GM18907 (cell line): ENCODE results near the gene PPP1R8.
A peak's percentile ranks its signal among the peaks of the same experiment; 100 is the strongest.
"Not testable (repeated sequence)": the region's sequence is repeated elsewhere in the genome, so short reads cannot be mapped to it uniquely, and the experiment has no call there.

ENCODE experiments used
- ATAC-seq: cut with Tn5 transposase; IDR thresholded peaks from one replicate; pipeline ENCODE4 v1.9.1; 2021; ENCODE audit warnings: mild to moderate bottlenecking, moderate library complexity; ENCODE audit not compliant: unreplicated experiment

Gene PPP1R8

DNA sequence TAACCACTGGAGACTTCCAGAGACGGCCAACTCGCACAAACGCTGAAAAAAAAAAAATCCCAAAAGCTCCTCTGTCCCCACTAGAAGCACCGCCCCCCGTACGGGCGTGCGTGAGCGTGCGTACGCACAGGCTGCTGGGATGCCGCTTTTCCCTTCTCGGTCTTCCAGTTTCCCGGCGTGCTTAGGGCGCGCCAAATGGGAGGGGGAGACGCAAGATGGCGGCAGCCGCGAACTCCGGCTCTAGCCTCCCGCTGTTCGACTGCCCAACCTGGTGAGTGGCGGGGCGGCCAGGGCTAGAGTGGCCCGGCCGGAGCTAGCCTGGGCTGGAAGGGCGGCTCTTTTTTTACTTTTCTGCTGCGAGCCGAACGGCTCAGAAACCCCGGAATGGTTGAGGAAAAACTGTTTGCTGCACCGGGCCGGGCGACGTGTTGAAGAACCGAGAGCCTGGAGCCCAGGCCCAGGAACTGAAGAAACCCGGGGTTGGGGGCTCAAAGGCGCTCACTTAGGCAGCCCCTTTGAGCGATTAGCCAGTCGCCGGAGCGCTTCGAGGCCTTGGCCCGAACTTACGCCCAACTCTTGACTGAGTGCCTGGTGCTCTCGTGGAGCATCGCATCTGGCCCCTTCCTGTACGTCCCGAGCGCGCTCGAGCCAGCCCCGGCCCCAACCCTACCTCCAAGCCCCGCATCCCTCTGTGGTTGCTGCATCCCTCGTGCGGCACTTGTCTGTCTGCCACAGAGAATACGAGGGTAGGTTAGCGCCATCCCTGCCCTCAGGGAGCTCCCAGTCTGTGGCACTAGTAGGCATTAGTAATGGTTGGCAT lies at the start of gene PPP1R8:
TSS of gene PPP1R8 (plus strand) at position 162 of the 820 bp plus-strand sequence. CDS start at position 216, 54 bp downstream.
- ATAC-seq: peak; percentile 93

DNA sequence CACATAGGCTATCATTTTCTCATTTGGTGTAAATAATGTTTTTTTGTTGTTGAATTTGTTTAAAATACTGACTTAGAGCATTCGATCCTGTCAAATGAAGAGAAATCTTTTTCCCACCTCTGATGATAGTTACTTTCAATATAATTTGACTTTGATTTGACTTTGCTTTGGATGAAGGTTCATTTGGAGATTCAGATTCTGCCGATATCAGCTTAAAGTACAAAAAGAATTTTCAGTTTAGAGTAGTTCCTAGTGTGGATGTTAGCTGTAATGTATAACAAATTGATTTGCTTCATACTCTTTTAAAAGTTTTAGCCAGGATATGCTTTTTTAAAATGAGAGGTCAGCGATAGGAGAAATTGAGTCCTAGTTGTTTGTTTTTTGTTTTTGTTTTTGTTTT lies 47.6 kb upstream of the PPP1R8 start:
- ATAC-seq: no peak

DNA sequence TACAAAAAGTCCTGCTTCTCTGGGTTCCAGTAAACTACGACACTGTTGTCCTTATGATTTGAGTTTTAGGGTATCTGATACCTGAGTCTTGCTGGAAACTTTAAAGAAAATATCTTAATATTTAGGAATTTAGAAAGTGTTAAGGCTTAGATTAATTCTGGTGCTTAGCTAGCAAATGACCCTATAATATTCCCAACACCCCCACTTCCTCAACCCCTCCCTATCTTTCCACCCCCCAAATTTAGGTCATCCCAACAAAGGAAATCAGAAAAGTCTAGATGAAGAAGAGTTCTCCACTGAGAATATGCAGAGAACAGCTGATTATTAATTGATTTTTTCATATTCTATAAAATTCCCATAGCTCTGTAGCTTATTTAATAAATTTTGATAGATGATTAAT lies 45.9 kb upstream of the PPP1R8 start:
- no peak for ATAC-seq

DNA sequence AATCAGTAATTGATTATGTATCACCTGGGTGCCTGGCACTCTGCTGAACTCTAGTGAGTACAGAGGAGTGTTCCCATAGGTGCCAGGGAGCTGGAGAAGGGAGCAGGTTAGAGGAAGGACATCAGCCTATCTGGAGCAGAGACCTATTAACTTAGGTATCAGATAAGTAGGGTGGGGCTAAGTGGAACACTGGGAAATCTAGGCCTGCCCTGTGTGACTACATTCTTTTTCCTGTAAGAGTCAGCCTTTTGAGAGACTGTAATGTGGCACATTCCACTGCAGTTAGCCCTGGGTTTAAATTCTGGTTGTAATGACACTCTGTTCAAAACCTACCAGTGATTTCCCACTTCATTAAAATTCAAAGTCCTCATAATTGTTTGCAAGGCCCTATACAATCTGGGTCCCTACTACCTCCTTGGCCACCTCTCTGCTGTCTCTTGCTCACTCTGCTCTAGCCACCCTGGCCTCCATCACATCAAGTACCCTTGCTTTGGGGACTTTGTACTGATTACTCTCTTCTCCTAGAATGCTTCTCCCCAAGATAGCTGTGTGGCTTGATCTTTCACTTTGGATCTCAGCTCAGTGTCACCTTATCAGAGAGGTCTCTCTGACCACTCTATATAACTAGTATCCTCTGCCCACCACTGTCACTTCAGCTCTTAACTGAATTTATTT lies 44.7 kb upstream of the PPP1R8 start:
- no peak for ATAC-seq

DNA sequence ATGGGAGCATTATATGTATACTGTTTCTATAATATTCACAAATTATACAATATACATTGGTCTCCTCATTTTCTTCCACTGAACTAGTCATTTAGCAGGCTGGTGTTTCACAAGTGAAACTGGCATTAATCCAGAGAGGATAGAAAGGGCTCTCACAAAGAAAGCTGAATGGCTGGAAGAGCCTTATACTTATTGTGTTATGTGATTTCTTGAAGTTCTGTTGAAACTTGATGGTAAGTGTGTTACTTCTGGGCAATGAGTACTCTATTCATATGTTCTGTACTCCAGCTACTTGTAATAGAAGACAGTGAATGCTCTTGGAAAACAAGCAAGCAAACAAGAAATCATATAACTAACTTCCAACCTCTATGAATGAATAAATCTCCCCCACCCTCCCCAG lies 42.7 kb upstream of the PPP1R8 start:
- no peak for ATAC-seq

DNA sequence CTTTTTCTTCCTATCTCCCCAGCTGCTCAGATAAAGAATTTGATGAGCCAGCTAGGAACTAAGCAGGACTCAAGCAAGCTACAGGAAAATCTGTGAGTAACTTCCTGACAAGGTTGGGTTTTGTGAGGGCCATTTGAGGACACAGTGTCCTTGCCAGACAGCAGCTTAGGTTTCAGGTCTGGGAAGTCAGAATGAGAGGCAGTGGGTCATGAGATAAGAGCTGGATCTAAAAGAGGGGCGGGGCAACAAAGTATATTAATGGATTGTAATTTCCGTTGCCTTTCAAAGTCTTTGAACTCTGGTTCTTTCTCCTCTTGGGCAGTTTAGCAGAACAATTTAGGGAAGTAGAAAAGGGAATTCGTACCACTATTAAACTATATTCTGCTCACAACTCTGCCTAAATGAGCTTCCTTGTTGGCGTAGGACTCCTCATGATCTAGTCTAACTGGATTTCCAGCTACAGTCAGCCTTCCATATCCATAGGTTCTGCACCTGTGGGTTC lies 41.0 kb upstream of the PPP1R8 start:
- ATAC-seq: no peak

DNA sequence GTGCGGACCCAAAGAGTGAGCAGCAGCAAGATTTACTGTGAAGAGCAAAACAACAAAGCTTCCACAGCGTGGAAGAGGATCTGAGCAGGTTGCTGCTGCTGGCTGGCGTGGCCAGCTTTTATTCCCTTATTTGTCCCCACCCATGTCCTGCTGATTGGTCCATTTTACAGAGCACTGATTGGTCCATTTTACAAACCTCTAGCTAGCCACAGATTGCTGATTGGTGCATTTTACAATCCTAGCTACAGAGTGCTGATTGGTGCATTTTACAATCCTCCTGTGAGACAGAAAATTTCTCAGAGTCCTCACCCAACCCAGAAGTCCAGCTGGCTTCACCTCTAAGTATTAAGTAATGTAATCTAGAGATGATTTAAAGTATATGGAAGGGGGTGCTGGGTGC lies 40.3 kb upstream of the PPP1R8 start:
- ATAC-seq: not testable (repeated sequence)

DNA sequence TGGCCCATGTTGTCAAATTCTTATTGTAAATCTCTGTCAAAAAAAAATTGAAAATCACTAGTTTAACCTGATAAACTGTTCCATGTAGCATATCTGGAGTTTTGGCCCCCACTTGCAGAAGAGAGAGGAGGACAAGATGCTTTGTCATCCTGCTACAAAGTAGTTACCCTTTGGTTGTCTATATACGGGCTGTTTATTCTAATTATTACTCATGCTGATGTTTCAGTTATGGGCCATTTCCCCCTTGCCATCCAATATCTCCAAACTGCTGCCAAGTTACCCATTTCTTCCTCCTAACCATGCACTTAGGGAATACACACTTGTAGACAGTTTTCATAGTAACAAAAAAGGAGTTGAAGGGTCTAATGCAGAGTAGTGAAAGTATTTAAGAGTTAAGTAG lies 35.0 kb upstream of the PPP1R8 start:
- ATAC-seq: no peak

DNA sequence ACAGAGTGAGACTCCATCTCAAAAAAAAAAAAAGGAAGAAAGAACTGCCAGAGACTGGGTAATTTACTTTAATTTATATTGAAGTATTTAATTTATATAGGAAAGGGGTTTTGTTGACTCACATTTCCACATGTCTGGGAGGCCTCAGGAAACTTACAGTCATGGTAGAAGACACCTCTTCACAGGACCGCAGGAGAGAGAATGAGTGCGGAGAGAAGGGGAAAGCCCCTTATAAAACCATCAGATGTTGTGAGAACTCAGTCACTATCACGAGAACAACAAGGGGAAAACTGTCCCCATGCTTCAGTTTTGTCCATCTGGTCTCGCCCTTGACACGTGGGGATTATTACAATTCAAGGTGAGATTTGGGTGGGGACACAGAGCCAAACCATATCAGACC lies 25.8 kb upstream of the PPP1R8 start:
- no peak for ATAC-seq

DNA sequence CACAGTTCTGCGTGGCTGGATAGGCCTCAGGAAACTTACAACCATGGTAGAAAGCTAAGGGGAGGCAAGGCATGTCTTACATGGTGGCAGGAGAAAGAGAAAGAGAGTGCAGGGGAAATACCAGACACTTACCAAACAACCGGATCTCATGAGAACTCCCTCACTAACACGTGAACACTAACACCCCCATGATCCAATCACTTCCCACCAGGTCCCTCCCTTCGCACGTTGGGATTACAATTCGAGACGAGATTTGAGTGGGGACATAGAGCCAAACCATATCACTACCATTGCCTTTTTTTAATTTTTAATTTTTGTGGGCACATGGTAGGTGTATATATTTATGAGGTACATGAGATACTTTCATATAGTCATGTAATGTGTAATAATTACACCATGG lies 23.8 kb upstream of the PPP1R8 start:
- no peak for ATAC-seq

DNA sequence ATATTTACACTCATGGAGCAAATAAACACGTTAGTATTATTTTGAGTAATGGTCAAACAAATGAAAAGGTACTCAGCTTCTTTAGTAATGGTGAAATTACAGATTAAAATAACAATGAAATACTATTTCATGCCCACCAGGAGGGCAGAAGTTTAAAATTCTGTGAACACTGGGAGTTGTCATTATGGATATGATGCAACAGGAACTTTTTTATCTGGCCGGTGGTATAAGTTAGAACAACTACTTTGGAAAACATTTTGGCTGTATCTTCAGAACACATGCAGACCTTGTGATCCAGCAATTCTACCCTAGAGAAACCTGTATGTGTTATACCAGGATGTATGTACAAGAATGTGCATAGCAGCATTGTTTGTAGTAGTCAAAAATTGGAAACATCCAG lies 23.2 kb upstream of the PPP1R8 start:
- no peak for ATAC-seq

DNA sequence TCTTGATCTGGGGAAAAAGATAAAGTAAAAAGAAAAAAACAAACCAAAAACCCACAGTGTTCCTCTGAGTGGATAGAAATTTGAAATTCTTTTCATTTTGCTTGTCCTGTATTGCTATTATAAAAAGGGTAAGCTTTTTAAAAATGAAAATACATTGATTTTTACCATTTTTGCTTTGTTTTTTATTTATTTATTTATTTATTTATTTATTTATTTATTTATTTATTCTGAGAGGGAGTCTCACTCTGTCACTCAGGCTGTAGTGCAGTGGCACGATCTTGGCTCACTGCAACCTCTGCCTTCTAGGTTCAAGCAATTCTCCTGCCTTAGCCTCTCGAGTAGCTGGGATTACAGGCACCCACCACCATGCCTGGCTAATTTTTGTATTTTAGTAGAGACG lies 22.5 kb upstream of the PPP1R8 start:
- not testable (repeated sequence) for ATAC-seq

DNA sequence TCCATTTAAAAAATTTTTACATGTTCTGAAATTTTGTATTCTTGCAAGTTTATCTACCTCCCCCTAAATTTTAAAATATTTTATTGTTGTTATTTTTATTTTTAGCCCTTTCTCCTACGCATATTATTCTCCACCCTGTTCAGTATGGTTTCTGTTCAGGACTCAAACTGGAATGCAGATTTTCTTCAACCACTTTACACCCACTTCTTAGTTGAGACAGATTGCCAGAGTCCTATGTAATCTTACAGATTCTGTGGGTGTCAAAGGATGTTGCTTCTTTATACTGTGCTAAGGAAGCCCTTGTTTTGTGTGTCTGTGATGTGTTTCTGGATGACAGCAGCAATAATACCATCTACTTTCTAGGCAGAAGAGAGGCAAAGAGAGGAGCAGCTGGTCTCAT lies 20.7 kb upstream of the PPP1R8 start:
- no peak for ATAC-seq

DNA sequence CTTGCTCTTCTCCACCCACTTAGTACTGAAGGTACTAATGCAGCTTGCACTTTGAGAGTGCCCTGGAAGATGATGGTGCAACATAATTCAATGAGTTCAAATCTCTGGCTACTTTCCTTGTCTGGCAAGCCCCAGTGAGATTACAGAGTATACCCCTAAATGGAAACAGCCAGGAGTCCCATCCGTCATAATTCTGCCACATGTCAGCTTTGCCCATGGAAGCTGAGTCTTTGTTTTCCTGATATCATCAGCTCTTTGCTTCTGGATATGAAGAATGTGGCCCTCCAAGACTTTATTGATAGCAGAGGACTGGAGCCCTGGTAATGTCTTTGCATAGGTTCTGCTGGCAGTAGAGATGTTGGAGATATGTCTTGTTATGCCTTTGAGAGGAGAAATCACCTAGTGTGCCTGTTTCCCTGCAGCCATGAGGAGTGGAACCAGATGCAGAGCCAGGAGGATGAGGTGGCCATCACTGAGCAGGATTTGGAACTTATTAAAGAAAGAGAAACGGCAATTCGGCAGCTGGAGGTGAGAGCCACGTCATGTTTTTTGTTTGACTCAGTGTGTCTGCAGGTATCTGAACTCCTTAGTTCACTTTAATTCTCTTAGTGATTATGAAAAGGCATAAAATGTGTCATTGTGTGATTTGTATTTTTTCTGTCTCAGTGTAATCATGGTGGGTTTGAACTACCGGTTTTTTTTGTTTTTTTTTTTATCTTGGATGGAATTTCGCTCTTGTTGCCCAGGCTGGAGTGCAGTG lies 18.7 kb upstream of the PPP1R8 start:
- ATAC-seq: no peak

DNA sequence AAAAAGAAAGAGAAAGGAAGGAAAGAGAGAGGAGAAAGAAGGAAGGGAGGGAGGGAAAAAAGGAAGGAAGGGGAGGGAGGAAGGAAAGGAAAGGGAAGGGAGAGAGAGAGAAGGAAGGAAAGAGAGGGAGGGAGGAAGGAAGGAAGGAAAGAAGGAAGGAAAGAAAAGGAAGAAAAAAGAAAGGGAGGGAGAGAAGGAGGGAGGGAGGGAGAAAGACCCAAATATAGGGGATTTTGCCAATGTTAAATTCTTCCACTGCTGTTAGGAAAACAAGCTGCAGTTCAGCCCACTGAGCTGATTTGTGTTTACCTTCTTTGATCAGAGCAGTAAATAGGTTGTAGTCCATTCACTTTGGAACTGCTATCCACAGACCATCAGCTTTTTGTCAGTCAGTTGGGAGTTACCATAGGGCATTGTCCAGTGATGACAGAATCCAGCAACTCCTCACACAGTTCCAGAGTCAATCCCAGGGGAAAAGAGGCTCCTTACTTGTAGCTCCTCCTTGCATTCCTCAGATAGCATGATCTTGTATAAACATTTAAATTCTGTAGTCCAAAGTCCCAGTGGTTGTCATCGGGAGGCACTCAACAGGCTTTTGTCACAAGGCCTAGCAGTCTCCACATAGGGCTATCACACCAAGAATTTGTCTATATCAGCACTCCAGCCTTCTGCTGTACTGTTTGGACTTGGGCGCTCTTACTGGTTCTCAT lies 13.5 kb upstream of the PPP1R8 start:
- ATAC-seq: no peak

DNA sequence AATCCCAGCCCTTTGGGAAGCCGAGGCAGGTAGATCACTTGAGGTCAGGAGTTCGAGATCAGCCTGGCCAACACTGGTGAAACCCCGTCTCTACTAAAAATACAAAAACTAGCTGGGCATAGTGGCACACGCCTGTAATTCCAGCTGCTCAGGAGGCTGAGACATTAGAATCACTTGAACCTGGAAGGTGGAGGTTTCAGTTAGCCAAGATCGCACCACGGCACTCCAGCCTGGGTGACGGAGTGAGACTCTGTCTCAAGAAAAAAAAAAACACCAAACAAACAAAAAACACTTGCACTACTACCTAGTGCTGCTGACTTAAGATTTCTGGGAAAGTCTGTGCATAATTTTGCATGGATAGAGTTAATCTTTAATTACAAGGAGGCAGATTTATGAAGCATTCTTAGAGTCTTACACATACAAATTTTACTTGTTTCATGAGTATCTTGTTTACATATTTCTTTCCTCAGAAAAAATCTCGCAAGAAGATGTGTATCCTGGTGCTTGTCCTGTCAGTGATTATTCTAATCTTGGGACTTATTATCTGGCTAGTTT lies 8.7 kb upstream of the PPP1R8 start:
- ATAC-seq: no peak

DNA sequence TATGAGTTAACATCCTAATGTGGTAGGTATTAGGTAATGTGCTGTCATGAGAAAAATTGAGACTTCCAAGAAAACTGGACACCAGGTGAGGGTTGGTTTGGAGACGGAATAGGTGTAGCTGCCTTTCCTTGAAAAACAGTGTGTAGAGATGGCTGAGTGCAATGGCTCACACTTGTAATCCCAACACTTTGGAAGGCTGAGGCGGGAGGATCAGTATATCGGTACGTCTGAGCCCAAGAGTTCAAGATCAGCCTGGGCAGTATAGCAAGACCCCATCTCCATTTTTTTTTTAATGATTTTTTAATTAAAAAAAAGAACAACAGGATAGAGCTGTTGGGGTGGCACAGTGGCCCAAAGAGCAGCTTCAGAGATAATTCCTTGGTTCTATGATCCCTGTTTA lies 6.8 kb upstream of the PPP1R8 start:
- ATAC-seq: no peak

DNA sequence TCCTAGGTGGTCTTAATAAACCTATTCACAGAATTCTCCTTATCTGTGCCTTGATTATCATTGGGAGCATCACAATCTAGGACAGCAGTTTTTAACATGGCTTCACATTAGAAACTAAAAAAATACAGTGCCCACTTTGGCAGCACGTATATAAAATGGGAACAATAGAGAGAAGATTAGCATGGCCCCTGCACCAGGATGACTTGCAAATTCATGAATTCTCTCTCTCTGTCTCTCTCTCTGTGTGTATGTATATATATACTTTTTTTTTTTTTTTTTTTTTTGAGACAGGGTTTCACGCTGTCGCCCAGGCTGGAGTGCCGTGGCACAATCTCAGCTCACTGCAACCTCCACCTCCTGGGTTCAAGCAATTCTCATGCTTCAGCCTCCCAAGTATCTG lies 6.2 kb upstream of the PPP1R8 start:
- ATAC-seq: no peak

DNA sequence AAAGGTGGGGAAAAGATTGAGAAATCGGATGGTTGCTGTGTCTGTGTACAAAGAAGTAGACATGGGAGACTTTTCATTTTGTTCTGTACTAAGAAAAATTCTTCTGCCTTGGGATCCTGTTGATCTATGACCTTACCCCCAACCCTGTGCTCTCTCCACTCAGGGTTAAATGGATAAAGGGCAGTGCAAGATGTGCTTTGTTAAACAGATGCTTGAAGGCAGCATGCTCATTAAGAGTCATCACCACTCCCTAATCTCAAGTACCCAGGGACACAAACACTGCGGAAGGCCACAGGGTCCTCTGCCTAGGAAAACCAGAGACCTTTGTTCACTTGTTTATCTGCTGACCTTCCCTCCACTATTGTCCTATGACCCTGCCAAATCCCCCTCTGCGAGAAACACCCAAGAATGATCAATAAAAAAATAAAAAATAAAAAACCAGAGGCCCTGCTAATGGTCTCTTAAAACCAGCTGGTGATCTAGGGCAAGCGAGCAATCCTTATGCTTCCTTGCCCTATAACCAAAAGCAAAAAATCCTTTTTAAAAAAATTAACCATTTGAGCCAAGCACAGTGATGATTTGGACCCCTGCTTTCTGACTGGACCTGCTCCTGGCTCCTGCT lies 1.1 kb upstream of the PPP1R8 start:
- ATAC-seq: not testable (repeated sequence)
